ENCODE data around the gene NPDC1. TPM values are rescaled to one million over a fixed set of nuclear protein-coding genes. Genes with fewer than 3 reads are reported as not detected.

NPDC1 gene
- total and polyA plus RNA-seq, 2 of the 8 experiments (the other 6 are each of a cell fraction or from before 2014, with no cell fraction given): 26.2 to 44.1 TPM

DNA sequence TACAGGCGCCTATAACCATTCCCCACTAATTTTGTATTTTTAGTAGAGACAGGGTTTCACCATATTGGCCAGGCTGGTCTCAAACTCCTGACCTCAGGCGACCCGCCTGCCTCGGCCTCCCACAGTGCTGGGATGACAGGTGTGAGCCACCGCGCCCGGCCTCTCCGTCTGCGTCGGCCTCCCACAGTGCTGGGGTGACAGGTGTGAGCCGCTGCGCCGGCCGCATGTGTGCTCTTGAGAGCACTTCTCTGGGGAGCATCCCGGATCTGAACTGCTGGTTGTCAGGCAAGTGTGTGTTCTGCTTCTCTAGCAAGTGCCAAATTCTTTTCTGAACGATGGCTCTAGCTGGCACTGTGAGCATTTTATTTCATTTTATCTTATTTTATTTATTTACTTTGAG, 11.6 kb upstream of the NPDC1 start (continued):
- TF ChIP-seq CHD7 (IDR thresholded peaks at IDR 0.05; ENCODE audit: insufficient replicate concordance, low read length) (no peak), KDM5A (IDR thresholded peaks at IDR 0.05; ENCODE audit: low read length) (no peak), GTF2F1 (IDR thresholded peaks at IDR 0.05; ENCODE audit: borderline replicate concordance, low read depth, low read length) (no peak), BACH1 (IDR thresholded peaks at IDR 0.05; ENCODE audit: low read length) (no peak), EP300 (IDR thresholded peaks at IDR 0.05; ENCODE audit: borderline replicate concordance in 1 of 2, low read depth in 2 of 2, low read length in 2 of 2) (no peak), SP4 (IDR thresholded peaks at IDR 0.05; ENCODE audit: low read length) (no peak), MAFK (IDR thresholded peaks at IDR 0.05; ENCODE audit: low read depth, low read length) (no peak), KDM1A (IDR thresholded peaks at IDR 0.05; ENCODE audit: borderline replicate concordance, low read length) (no peak), CREB1 (IDR thresholded peaks at IDR 0.05) (no peak)
- TF ChIP-seq, protein P1, sequence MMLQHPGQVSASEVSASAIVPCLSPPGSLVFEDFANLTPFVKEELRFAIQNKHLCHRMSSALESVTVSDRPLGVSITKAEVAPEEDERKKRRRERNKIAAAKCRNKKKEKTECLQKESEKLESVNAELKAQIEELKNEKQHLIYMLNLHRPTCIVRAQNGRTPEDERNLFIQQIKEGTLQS (IDR thresholded peaks at IDR 0.05; ENCODE audit: insufficient read depth, low read depth, low read length): no peak
- TF ChIP-seq, protein P2, sequence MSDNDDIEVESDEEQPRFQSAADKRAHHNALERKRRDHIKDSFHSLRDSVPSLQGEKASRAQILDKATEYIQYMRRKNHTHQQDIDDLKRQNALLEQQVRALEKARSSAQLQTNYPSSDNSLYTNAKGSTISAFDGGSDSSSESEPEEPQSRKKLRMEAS (IDR thresholded peaks at IDR 0.05): no peak
